NCI-H345 treated with DMSO at 0.1 percent for 48 hours (cell line): Measurements from ENCODE around the gene KCTD3.
A peak's percentile ranks its signal among the peaks of the same experiment; 100 is the strongest.

Source experiments
- DNase-seq: peaks from one replicate; lab custom pipeline; 2025; ENCODE audit not compliant: unreplicated experiment; lab: John Stamatoyannopoulos, UW

KCTD3 gene

GRCh38 chr1:215605011-215605621 lies 38.0 kb downstream of the KCTD3 start:
- no peak for DNase-seq

- no peak for DNase-seq
Observed at GRCh38 chr1:215606036-215606435, 38.9 kb downstream of the KCTD3 start.

GRCh38 chr1:215606564-215607168 lies 39.6 kb downstream of the KCTD3 start:
- DNase-seq, result no peak

- no peak for DNase-seq
Observed at GRCh38 chr1:215607412-215607811, 40.3 kb downstream of the KCTD3 start.

- no peak for DNase-seq
Observed at GRCh38 chr1:215608646-215609045, 41.5 kb downstream of the KCTD3 start.

GRCh38 chr1:215612391-215612790 lies 45.3 kb downstream of the KCTD3 start:
- no peak for DNase-seq

GRCh38 chr1:215617979-215618378 lies 50.9 kb downstream of the KCTD3 start:
- DNase-seq, result no peak

- DNase-seq, result no peak
Observed at GRCh38 chr1:215623162-215623561, 56.1 kb downstream of the KCTD3 start.

GRCh38 chr1:215625949-215626348 lies 58.8 kb downstream of the KCTD3 start:
- DNase-seq, result no peak

GRCh38 chr1:215631040-215631439 lies 63.9 kb downstream of the KCTD3 start:
- peak; percentile 81 for DNase-seq

GRCh38 chr1:215631489-215631888 lies 64.4 kb downstream of the KCTD3 start:
- peak; percentile 99 for DNase-seq

- no peak for DNase-seq
Observed at GRCh38 chr1:215635827-215636226, 68.7 kb downstream of the KCTD3 start.

- no peak for DNase-seq
Observed at GRCh38 chr1:215636258-215636965, 69.3 kb downstream of the KCTD3 start.

GRCh38 chr1:215637041-215637573 lies 70.0 kb downstream of the KCTD3 start:
- no peak for DNase-seq

GRCh38 chr1:215640429-215641148 lies 73.5 kb downstream of the KCTD3 start:
- no peak for DNase-seq

- DNase-seq, result no peak
Observed at GRCh38 chr1:215643592-215644321, 76.7 kb downstream of the KCTD3 start.

- no peak for DNase-seq
Observed at GRCh38 chr1:215645182-215645581, 78.1 kb downstream of the KCTD3 start.

- DNase-seq, result no peak
Observed at GRCh38 chr1:215645861-215646260, 78.8 kb downstream of the KCTD3 start.

GRCh38 chr1:215647738-215648137 lies 80.6 kb downstream of the KCTD3 start:
- no peak for DNase-seq

- DNase-seq, result no peak
Observed at GRCh38 chr1:215648957-215649356, 81.9 kb downstream of the KCTD3 start.
